Small intestine (tissue), 7 donors: ENCODE measurements around the gene EIF4G1. TPM values are rescaled to one million over a fixed set of nuclear protein-coding genes. Genes with fewer than 3 reads are reported as not detected.

Source experiments
- DNase-seq, 2 donors: peaks; one replicate each; pipeline versions ENCODE4 v3.0.0 to v3.0.0-alpha.2; 2013
- FAIRE-seq: peaks from 2 replicates; lab custom pipeline; 2012; peaks lifted over from hg19 to GRCh38; lab: Jason Lieb, UNC
- H3K27ac ChIP-seq, 3 donors: one replicate each; pipeline ENCODE4 v1.5.1; 2013; ENCODE audit warnings: low read length in 2 of 3, mild to moderate bottlenecking in 2 of 3, control low read depth in 1 of 3, inconsistent platforms in 1 of 3, low read depth in 1 of 3, moderate library complexity in 1 of 3
- H3K27me3 ChIP-seq, 3 donors: one replicate each; pipeline ENCODE4 v1.6.1; 2013; ENCODE audit warnings: low read length in 3 of 3, inconsistent platforms in 1 of 3; ENCODE audit not compliant: control insufficient read depth in 3 of 3, insufficient read depth in 3 of 3
- H3K36me3 ChIP-seq, 3 donors: one replicate each; pipeline ENCODE4 v1.6.1; 2013; ENCODE audit warnings: low read length in 3 of 3, inconsistent platforms in 1 of 3, low read depth in 1 of 3, mild to moderate bottlenecking in 1 of 3, moderate library complexity in 1 of 3; ENCODE audit not compliant: control insufficient read depth in 3 of 3, insufficient read depth in 2 of 3
- H3K4me1 ChIP-seq, 3 donors: one replicate each; pipeline ENCODE4 v1.6.1; 2013; ENCODE audit warnings: low read length in 2 of 3, inconsistent platforms in 1 of 3, low read depth in 1 of 3, mild to moderate bottlenecking in 1 of 3, moderate library complexity in 1 of 3; ENCODE audit not compliant: control insufficient read depth in 3 of 3, insufficient read depth in 2 of 3
- H3K4me3 ChIP-seq, 3 donors: one replicate each; pipeline ENCODE4 v1.5.1; 2013; ENCODE audit warnings: low read length in 3 of 3, control low read depth in 1 of 3, inconsistent platforms in 1 of 3, low read depth in 1 of 3, mild to moderate bottlenecking in 1 of 3, moderate library complexity in 1 of 3
- H3K9me3 ChIP-seq, 2 donors: one replicate each; pipeline ENCODE4 v1.6.1; 2013; ENCODE audit warnings: low read depth in 1 of 2, low read length in 1 of 2; ENCODE audit not compliant: control insufficient read depth in 2 of 2, insufficient read depth in 1 of 2
- WGBS, 3 donors: extraction: QIAGEN DNeasy Blood & Tissue Kit; methylation state at CpG; one replicate each; pipeline ENCODE4 v1.1.7; 2013; 5-methylcytosine and 5-hydroxymethylcytosine counted together
- polyA plus RNA-seq, 4 donors: library from polyadenylated mRNA; stranded (reverse) in 3 of 4; unstranded in 1 of 4; fragments of 200-250 nt in 3 of 4; fragments of 120-200 nt in 1 of 4; gene quantifications; one replicate each; pipeline versions ENCODE4 v1.2.1 to v1.2.3, GENCODE V29; 2013
- donor health status: healthy with polysubstance abuse.
- donor health status: control.
- donor health status: control.
- donor health status: Bipolar disorder and iron deficiency.
- donor health status: healthy.

The EIF4G1 gene
- polyA plus RNA-seq, 4 donors, result 115 to 220 (median 155) TPM

DNA sequence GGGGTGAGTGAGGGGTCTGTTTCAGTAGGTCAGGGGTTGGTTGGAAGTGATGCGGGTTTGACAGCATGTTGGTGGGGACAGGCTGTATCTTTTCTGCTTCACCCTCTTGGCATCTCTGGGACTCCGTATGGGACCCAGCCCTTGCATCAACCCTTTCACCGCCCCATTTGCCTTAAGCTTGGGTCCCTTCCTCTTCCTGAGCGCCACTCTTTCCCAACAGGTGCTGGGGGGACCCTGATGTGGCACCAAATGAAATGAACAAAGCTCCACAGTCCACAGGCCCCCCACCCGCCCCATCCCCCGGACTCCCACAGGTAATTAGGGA lies 1.1 kb downstream of the EIF4G1 start:
- FAIRE-seq (no peak), DNase-seq (no peak)
- Histone ChIP-seq H3K27me3 (no peaks in the 10 kb centered on the region), H3K36me3 (peaks cover 6 to 47% (median 9%) of the 10 kb centered on the region in 3 donors), H3K4me3 (peak overlapping the region; percentile 69 to 92 (median 76)), H3K27ac (peak overlapping the region; percentile 91 to 99 (median 96)), H3K4me1 (peaks cover 6 to 15% (median 6%) of the 10 kb centered on the region in 3 donors), H3K9me3 (no peaks in the 10 kb centered on the region)
- WGBS, 3 donors, result 1 to 13% (median 6%) methylated on average over 6 of the region's 6 CpGs

DNA sequence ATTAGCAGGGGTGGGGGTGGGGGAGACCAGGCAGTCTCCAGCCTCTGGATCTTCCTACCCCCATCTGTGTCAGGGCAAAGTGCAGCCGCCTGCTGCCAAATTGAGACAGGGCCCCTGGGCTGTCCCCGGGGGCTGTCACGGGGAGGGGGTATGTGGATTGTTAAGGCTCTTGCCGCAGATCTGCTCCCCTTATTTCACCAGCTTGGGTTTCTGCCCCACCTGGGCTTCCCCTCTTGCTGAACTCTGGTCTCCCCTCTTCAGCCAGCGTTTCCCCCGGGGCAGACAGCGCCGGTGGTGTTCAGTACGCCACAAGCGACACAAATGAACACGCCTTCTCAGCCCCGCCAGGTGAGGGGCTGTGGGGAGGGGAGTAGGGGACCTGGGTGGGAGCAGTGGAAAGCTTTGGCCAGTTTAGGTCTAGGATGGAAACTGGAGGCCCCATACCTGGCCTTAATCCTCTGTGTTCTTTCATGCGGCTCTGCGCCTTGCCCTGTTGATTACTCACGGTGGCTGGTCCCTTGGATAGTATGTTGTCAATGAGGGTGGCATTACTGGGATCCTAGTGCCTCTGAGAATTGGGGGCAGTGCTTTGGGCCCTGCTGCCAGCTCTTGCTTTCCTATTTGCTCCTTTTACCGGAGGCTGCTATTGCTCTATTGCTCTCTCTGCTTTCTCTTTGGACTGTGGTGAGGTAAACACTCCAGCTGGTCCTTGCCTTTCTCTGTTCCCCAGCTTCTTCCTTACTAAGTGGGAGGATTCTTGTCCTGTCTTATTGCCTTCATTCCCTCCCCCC lies 1.7 kb downstream of the EIF4G1 start:
- no peak for FAIRE-seq
- WGBS, 3 donors, result 3 to 22% (median 5%) methylated on average over 13 to 16 of the region's 16 CpGs

DNA sequence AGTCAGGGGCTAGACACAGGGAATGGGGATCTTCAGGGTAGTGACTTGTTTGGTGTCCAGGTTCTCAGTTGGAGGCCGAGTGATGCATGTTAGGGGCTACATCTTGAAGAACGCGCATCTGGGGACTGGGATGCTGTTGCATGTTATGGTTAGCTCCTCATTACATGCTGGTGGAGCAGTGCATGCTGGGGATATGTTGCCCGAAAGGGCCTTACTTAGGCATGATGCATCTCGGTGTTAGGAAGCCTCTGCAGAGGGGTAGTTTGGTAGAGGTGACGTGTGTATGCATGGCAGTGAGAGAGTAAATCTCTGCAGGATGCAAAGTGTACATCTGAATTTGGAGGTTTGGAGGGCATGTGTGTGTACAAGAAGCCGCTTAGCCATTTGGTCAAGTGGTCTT lies 2.4 kb downstream of the EIF4G1 start:
- no peak for FAIRE-seq
- 68 to 74% (median 71%) methylated on average over 7 of the region's 7 CpGs for WGBS, 3 donors
- Histone ChIP-seq H3K9me3 (no peaks in the 10 kb centered on the region), H3K36me3 (peaks cover 19 to 60% (median 21%) of the 10 kb centered on the region in 3 donors), H3K4me1 (peaks cover 6 to 15% (median 6%) of the 10 kb centered on the region in 3 donors), H3K4me3 (peak overlapping the region in 2 of 3 donors; percentile 76 to 92), H3K27ac (peak overlapping the region in 1 of 3 donors; percentile 99), H3K27me3 (no peaks in the 10 kb centered on the region)
- no peak for DNase-seq

More for the DNA sequence above, 1.7 kb downstream of the EIF4G1 start:
- DNase-seq, result peak; percentile 45 to 66
- H3K4me1 ChIP-seq, result peaks cover 6 to 15% (median 6%) of the 10 kb centered on the region in 3 donors
- peak overlapping the region; percentile 91 to 99 (median 96) for H3K27ac ChIP-seq
- H3K36me3 ChIP-seq, result peaks cover 11 to 52% (median 15%) of the 10 kb centered on the region in 3 donors
- H3K4me3 ChIP-seq, result peak overlapping the region; percentile 69 to 92 (median 76)
- H3K27me3 ChIP-seq, result no peaks in the 10 kb centered on the region
- no peaks in the 10 kb centered on the region for H3K9me3 ChIP-seq

DNA sequence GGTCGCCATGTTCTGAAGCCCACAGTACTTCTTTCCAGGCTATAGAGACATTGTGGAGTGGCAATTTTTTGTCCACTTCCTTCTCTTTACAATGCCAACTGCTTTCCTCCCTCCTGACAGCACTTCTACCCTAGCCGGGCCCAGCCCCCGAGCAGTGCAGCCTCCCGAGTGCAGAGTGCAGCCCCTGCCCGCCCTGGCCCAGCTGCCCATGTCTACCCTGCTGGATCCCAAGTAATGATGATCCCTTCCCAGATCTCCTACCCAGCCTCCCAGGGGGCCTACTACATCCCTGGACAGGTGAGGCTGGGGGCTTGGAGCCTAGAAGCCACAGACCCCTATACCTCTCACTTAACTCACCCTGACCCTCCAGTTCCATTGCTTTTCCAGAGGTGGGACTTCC lies 2.8 kb downstream of the EIF4G1 start:
- H3K4me1 ChIP-seq, result peaks cover 6 to 15% (median 6%) of the 10 kb centered on the region in 3 donors
- FAIRE-seq, result no peak
- H3K27me3 ChIP-seq, result no peaks in the 10 kb centered on the region
- 30 to 54% (median 33%) methylated on average over 5 of the region's 5 CpGs for WGBS, 3 donors
- H3K36me3 ChIP-seq, result peaks cover 21 to 64% (median 22%) of the 10 kb centered on the region in 3 donors
- peak overlapping the region in 1 of 3 donors; percentile 76 for H3K4me3 ChIP-seq
- H3K27ac ChIP-seq, result no peak overlapping the region
- no peak for DNase-seq
- H3K9me3 ChIP-seq, result no peaks in the 10 kb centered on the region

DNA sequence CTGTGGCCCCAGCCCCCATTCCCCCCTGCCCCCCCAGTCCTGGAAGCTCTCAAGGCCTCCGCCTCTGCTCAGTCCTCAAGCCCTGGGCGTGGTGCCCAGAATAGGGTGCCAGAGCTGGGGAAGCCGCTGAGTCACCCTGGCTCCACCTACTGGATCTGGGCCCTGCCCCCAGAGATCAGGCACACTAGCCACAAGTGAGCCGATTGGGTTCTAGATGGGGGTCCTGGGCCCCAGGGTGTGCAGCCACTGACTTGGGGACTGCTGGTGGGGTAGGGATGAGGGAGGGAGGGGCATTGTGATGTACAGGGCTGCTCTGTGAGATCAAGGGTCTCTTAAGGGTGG lies 5.7 kb downstream of the EIF4G1 start:
- H3K27ac ChIP-seq, result peak overlapping the region in 1 of 3 donors; percentile 82
- DNase-seq (peak; percentile 53 to 92), FAIRE-seq (no peak)
- peaks cover 43 to 91% (median 46%) of the 10 kb centered on the region in 3 donors for H3K36me3 ChIP-seq
- H3K4me3 ChIP-seq, result no peak overlapping the region
- H3K9me3 ChIP-seq, result no peaks in the 10 kb centered on the region
- peaks cover 6 to 15% (median 6%) of the 10 kb centered on the region in 3 donors for H3K4me1 ChIP-seq
- WGBS, 3 donors, result 2 to 12% (median 8%) methylated on average over 3 to 4 of the region's 4 CpGs
- H3K27me3 ChIP-seq, result no peaks in the 10 kb centered on the region

DNA sequence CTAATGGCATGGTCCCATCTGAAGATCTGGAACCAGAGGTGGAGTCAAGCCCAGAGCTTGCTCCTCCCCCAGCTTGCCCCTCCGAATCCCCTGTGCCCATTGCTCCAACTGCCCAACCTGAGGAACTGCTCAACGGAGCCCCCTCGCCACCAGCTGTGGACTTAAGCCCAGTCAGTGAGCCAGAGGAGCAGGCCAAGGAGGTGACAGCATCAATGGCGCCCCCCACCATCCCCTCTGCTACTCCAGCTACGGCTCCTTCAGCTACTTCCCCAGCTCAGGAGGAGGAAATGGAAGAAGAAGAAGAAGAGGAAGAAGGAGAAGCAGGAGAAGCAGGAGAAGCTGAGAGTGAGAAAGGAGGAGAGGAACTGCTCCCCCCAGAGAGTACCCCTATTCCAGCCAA lies 7.3 kb downstream of the EIF4G1 start:
- H3K4me1 ChIP-seq, result peaks cover 6 to 15% (median 6%) of the 10 kb centered on the region in 3 donors
- no peaks in the 10 kb centered on the region for H3K27me3 ChIP-seq
- FAIRE-seq (no peak), DNase-seq (no peak)
- H3K9me3 ChIP-seq, result no peaks in the 10 kb centered on the region
- H3K36me3 ChIP-seq, result peaks cover 54 to 91% (median 61%) of the 10 kb centered on the region in 3 donors
- 86 to 91% (median 91%) methylated on average over 5 of the region's 5 CpGs for WGBS, 3 donors
- H3K4me3 ChIP-seq, result no peak overlapping the region
- H3K27ac ChIP-seq, result no peak overlapping the region

DNA sequence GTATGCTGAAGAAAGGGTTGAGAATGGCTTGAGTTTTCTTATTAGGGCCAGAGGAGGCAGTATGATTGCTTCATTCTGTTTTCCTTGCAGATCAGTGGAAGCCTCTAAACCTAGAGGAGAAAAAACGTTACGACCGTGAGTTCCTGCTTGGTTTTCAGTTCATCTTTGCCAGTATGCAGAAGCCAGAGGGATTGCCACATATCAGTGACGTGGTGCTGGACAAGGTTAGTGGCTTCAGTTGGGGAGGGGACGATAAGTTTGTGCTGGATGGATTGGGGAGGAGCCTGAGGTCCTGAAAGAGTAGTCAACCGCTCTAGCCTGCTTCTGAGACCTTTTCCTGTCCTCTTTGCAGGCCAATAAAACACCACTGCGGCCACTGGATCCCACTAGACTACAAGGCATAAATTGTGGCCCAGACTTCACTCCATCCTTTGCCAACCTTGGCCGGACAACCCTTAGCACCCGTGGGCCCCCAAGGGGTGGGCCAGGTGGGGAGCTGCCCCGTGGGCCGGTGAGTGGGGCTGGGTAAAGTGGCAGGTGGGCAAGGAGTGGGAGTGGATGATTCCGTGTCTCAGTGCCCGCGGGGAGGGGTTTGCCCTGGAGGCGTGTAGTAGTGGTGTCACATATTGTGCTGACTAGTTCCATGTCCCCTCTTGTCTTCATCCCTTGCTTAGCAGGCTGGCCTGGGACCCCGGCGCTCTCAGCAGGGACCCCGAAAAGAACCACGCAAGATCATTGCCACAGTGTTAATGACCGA lies 8.5 kb downstream of the EIF4G1 start:
- FAIRE-seq (no peak), DNase-seq (no peak)
- 89 to 91% (median 89%) methylated on average over 20 of the region's 20 CpGs for WGBS, 3 donors
- Histone ChIP-seq H3K27ac (no peak overlapping the region), H3K27me3 (no peaks in the 10 kb centered on the region), H3K4me3 (no peak overlapping the region), H3K4me1 (peaks cover 4 to 11% (median 6%) of the 10 kb centered on the region in 3 donors), H3K36me3 (peaks cover 63 to 93% (median 66%) of the 10 kb centered on the region in 3 donors), H3K9me3 (no peaks in the 10 kb centered on the region)

DNA sequence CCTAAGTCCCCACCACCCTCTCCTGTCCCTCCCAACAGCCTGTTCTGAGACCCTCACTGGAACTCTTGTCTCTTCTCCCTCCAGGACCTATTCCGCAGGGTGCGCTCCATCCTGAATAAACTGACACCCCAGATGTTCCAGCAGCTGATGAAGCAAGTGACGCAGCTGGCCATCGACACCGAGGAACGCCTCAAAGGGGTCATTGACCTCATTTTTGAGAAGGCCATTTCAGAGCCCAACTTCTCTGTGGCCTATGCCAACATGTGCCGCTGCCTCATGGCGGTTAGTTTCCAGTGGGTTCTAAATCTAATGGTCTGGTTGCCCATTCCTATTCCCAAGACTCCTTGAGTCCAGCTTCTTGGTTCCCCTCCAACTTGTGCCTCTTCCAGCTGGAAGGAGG lies 9.3 kb downstream of the EIF4G1 start:
- FAIRE-seq (no peak), DNase-seq (no peak)
- Histone ChIP-seq H3K27ac (no peak overlapping the region), H3K4me3 (no peak overlapping the region), H3K27me3 (no peaks in the 10 kb centered on the region), H3K9me3 (no peaks in the 10 kb centered on the region), H3K4me1 (peaks cover 4 to 10% (median 6%) of the 10 kb centered on the region in 3 donors), H3K36me3 (peaks cover 68 to 95% (median 70%) of the 10 kb centered on the region in 3 donors)
- 82 to 93% (median 90%) methylated on average over 8 of the region's 8 CpGs for WGBS, 3 donors
